Mononuclear cell (primary cell): ENCODE measurements around the gene ADCY2. TPM values are rescaled to one million over a fixed set of nuclear protein-coding genes. Genes with fewer than 3 reads are reported as not detected.

Experiments
- H3K27me3 ChIP-seq: 2 replicates; pipeline ENCODE4 v1.6.0; 2011; ENCODE audit warnings: low read length, control low read depth; ENCODE audit not compliant: insufficient read depth
- H3K4me1 ChIP-seq: 2 replicates; pipeline ENCODE4 v1.5.1; 2011; ENCODE audit warnings: mild to moderate bottlenecking, low read length, control low read depth; ENCODE audit not compliant: insufficient read depth
- H3K4me3 ChIP-seq: 2 replicates; pipeline ENCODE4 v1.5.1; 2011; ENCODE audit warnings: mild to moderate bottlenecking, low read length, moderate library complexity
- H3K9me3 ChIP-seq: 2 replicates; pipeline ENCODE4 v1.5.1; 2011; ENCODE audit warnings: low read depth, mild to moderate bottlenecking, control low read depth, low read length
- total RNA-seq: library from RNA; depleted of rRNA; stranded (reverse); fragments of >200 nt; gene quantifications from one replicate; pipeline ENCODE4 v1.2.3, GENCODE V29; 2012

ADCY2 gene
- total RNA-seq, 1 donor = under 0.01 TPM

GRCh38 chr5:7493622-7494021, 97.7 kb downstream of the ADCY2 start:
- Histone ChIP-seq H3K27me3 (no peaks in the 10 kb centered on the region), H3K9me3 (no peaks in the 10 kb centered on the region), H3K4me3 (no peak overlapping the region), H3K4me1 (no peaks in the 10 kb centered on the region)

- Histone ChIP-seq H3K4me3 (no peak overlapping the region), H3K9me3 (no peaks in the 10 kb centered on the region), H3K4me1 (no peaks in the 10 kb centered on the region), H3K27me3 (no peaks in the 10 kb centered on the region)
Measured at GRCh38 chr5:7494481-7495130, 98.7 kb downstream of the ADCY2 start.

- Histone ChIP-seq H3K4me3 (no peak overlapping the region), H3K9me3 (no peaks in the 10 kb centered on the region), H3K27me3 (no peaks in the 10 kb centered on the region), H3K4me1 (no peaks in the 10 kb centered on the region)
Measured at GRCh38 chr5:7495131-7495517, 99.2 kb downstream of the ADCY2 start.

GRCh38 chr5:7500256-7500655, 104.3 kb downstream of the ADCY2 start:
- Histone ChIP-seq H3K4me3 (no peak overlapping the region), H3K4me1 (no peaks in the 10 kb centered on the region), H3K27me3 (no peaks in the 10 kb centered on the region), H3K9me3 (no peaks in the 10 kb centered on the region)

GRCh38 chr5:7501061-7501460, 105.1 kb downstream of the ADCY2 start:
- no peaks in the 10 kb centered on the region for H3K27me3 ChIP-seq
- H3K4me1 ChIP-seq = no peaks in the 10 kb centered on the region
- H3K9me3 ChIP-seq = no peaks in the 10 kb centered on the region
- H3K4me3 ChIP-seq = no peak overlapping the region

GRCh38 chr5:7503564-7503963, 107.6 kb downstream of the ADCY2 start:
- H3K4me3 ChIP-seq = no peak overlapping the region
- no peaks in the 10 kb centered on the region for H3K4me1 ChIP-seq
- H3K9me3 ChIP-seq = no peaks in the 10 kb centered on the region
- no peaks in the 10 kb centered on the region for H3K27me3 ChIP-seq

GRCh38 chr5:7515284-7515914, 119.5 kb downstream of the ADCY2 start:
- H3K4me1 ChIP-seq = no peaks in the 10 kb centered on the region
- H3K27me3 ChIP-seq = no peaks in the 10 kb centered on the region

GRCh38 chr5:7516253-7516652, 120.3 kb downstream of the ADCY2 start:
- H3K4me1 ChIP-seq = no peaks in the 10 kb centered on the region
- H3K9me3 ChIP-seq = no peaks in the 10 kb centered on the region
- H3K4me3 ChIP-seq = no peak overlapping the region
- no peaks in the 10 kb centered on the region for H3K27me3 ChIP-seq

More at GRCh38 chr5:7515284-7515914, 119.5 kb downstream of the ADCY2 start:
- no peak overlapping the region for H3K4me3 ChIP-seq
- no peaks in the 10 kb centered on the region for H3K9me3 ChIP-seq

- no peaks in the 10 kb centered on the region for H3K27me3 ChIP-seq
- H3K9me3 ChIP-seq = no peaks in the 10 kb centered on the region
- H3K4me3 ChIP-seq = no peak overlapping the region
- H3K4me1 ChIP-seq = no peaks in the 10 kb centered on the region
Measured at GRCh38 chr5:7517006-7517405, 121.1 kb downstream of the ADCY2 start.

GRCh38 chr5:7518947-7519560, 123.1 kb downstream of the ADCY2 start:
- Histone ChIP-seq H3K4me1 (no peaks in the 10 kb centered on the region), H3K4me3 (no peak overlapping the region), H3K9me3 (no peaks in the 10 kb centered on the region), H3K27me3 (no peaks in the 10 kb centered on the region)

GRCh38 chr5:7519564-7519963, 123.6 kb downstream of the ADCY2 start:
- Histone ChIP-seq H3K27me3 (no peaks in the 10 kb centered on the region), H3K9me3 (no peaks in the 10 kb centered on the region), H3K4me1 (no peaks in the 10 kb centered on the region), H3K4me3 (no peak overlapping the region)

- H3K4me3 ChIP-seq = no peak overlapping the region
- no peaks in the 10 kb centered on the region for H3K9me3 ChIP-seq
- no peaks in the 10 kb centered on the region for H3K27me3 ChIP-seq
- H3K4me1 ChIP-seq = no peaks in the 10 kb centered on the region
Measured at GRCh38 chr5:7529880-7530279, 133.9 kb downstream of the ADCY2 start.

GRCh38 chr5:7533941-7534340, 138.0 kb downstream of the ADCY2 start:
- Histone ChIP-seq H3K27me3 (no peaks in the 10 kb centered on the region), H3K9me3 (no peaks in the 10 kb centered on the region), H3K4me3 (no peak overlapping the region), H3K4me1 (no peaks in the 10 kb centered on the region)

GRCh38 chr5:7534505-7534904, 138.6 kb downstream of the ADCY2 start:
- H3K4me3 ChIP-seq = no peak overlapping the region
- H3K4me1 ChIP-seq = no peaks in the 10 kb centered on the region
- no peaks in the 10 kb centered on the region for H3K27me3 ChIP-seq
- no peaks in the 10 kb centered on the region for H3K9me3 ChIP-seq

GRCh38 chr5:7537573-7537972, 141.6 kb downstream of the ADCY2 start:
- Histone ChIP-seq H3K27me3 (no peaks in the 10 kb centered on the region), H3K9me3 (no peaks in the 10 kb centered on the region), H3K4me1 (no peaks in the 10 kb centered on the region), H3K4me3 (no peak overlapping the region)

GRCh38 chr5:7539571-7539970, 143.6 kb downstream of the ADCY2 start:
- Histone ChIP-seq H3K4me1 (no peaks in the 10 kb centered on the region), H3K9me3 (no peaks in the 10 kb centered on the region), H3K27me3 (no peaks in the 10 kb centered on the region)

More at GRCh38 chr5:7539571-7539970, 143.6 kb downstream of the ADCY2 start:
- no peak overlapping the region for H3K4me3 ChIP-seq
